Adipocyte (in vitro differentiated cells): ENCODE results near the gene CHRNB1.

Experiments used
- DNase-seq: peaks from one replicate; pipeline ENCODE4 v3.0.0-alpha.2; 2015; ENCODE audit warnings: low read depth
- H3K27me3 ChIP-seq: replicated peaks from 2 replicates; pipeline ENCODE4 v1.7.0; 2013; ENCODE audit warnings: mild to moderate bottlenecking, low read length, moderate library complexity; ENCODE audit not compliant: control insufficient read depth, insufficient read depth
- H3K36me3 ChIP-seq: 2 replicates; pipeline ENCODE4 v1.7.0; 2013; ENCODE audit warnings: low read length, mild to moderate bottlenecking, moderate library complexity; ENCODE audit not compliant: control insufficient read depth, insufficient read depth, severe bottlenecking
- H3K4me1 ChIP-seq: 2 replicates; pipeline ENCODE4 v1.7.0; 2013; ENCODE audit warnings: mild to moderate bottlenecking, low read length, moderate library complexity; ENCODE audit not compliant: control insufficient read depth, insufficient read depth
- H3K4me3 ChIP-seq: 2 replicates; pipeline ENCODE4 v1.7.0; 2013; ENCODE audit warnings: mild to moderate bottlenecking, low read length, moderate library complexity
- H3K9ac ChIP-seq: 2 replicates; pipeline ENCODE4 v1.7.0; 2013; ENCODE audit warnings: mild to moderate bottlenecking, low read length, moderate library complexity
- H3K9me3 ChIP-seq: 2 replicates; pipeline ENCODE4 v1.7.0; 2013; ENCODE audit warnings: mild to moderate bottlenecking, low read length, moderate library complexity; ENCODE audit not compliant: control insufficient read depth

CHRNB1 gene

GRCh38 chr17:7440834-7441195 is 4.0 kb upstream of the CHRNB1 start:
- Histone ChIP-seq H3K27me3 (peaks cover 19% of the 10 kb centered on the region), H3K4me3 (no peak overlapping the region), H3K9ac (no peak overlapping the region), H3K9me3 (no peaks in the 10 kb centered on the region), H3K36me3 (no peaks in the 10 kb centered on the region), H3K4me1 (peaks cover 25% of the 10 kb centered on the region)
- DNase-seq: peak; percentile 43

GRCh38 chr17:7441266-7441665 is 3.6 kb upstream of the CHRNB1 start:
- Histone ChIP-seq H3K9ac (no peak overlapping the region), H3K27me3 (peaks cover 23% of the 10 kb centered on the region), H3K4me1 (peaks cover 24% of the 10 kb centered on the region), H3K36me3 (no peaks in the 10 kb centered on the region), H3K4me3 (no peak overlapping the region), H3K9me3 (no peaks in the 10 kb centered on the region)
- DNase-seq: no peak

- no peak for DNase-seq
- Histone ChIP-seq H3K9ac (no peak overlapping the region), H3K27me3 (peaks cover 30% of the 10 kb centered on the region), H3K4me1 (peaks cover 24% of the 10 kb centered on the region), H3K9me3 (no peaks in the 10 kb centered on the region), H3K36me3 (no peaks in the 10 kb centered on the region), H3K4me3 (no peak overlapping the region)
These were observed 2.7 kb upstream of the CHRNB1 start for GRCh38 chr17:7442142-7442541.

GRCh38 chr17:7443499-7444485 is 1.1 kb upstream of the CHRNB1 start:
- peaks cover 31% of the 10 kb centered on the region for H3K27me3 ChIP-seq
- no peaks in the 10 kb centered on the region for H3K9me3 ChIP-seq
- DNase-seq: peak; percentile 31
- no peak overlapping the region for H3K4me3 ChIP-seq
- H3K9ac ChIP-seq: no peak overlapping the region
- H3K36me3 ChIP-seq: no peaks in the 10 kb centered on the region
- peaks cover 21% of the 10 kb centered on the region for H3K4me1 ChIP-seq

GRCh38 chr17:7445619-7445968 is 733 bp downstream of the CHRNB1 start:
- DNase-seq: no peak
- H3K36me3 ChIP-seq: no peaks in the 10 kb centered on the region
- H3K4me3 ChIP-seq: peak overlapping the region; percentile 70
- no peak overlapping the region for H3K9ac ChIP-seq
- H3K4me1 ChIP-seq: peaks cover 13% of the 10 kb centered on the region
- no peaks in the 10 kb centered on the region for H3K9me3 ChIP-seq
- peaks cover 27% of the 10 kb centered on the region for H3K27me3 ChIP-seq

GRCh38 chr17:7448461-7448860 is 3.6 kb downstream of the CHRNB1 start:
- Histone ChIP-seq H3K36me3 (no peaks in the 10 kb centered on the region), H3K9ac (no peak overlapping the region), H3K4me3 (no peak overlapping the region), H3K9me3 (no peaks in the 10 kb centered on the region), H3K4me1 (peaks cover 7% of the 10 kb centered on the region), H3K27me3 (peaks cover 27% of the 10 kb centered on the region)
- no peak for DNase-seq

GRCh38 chr17:7459961-7460545 is 15.2 kb downstream of the CHRNB1 start:
- DNase-seq: no peak
- Histone ChIP-seq H3K4me3 (no peak overlapping the region), H3K4me1 (peaks cover 14% of the 10 kb centered on the region), H3K9me3 (no peaks in the 10 kb centered on the region), H3K9ac (no peak overlapping the region), H3K36me3 (peaks cover 29% of the 10 kb centered on the region), H3K27me3 (no peaks in the 10 kb centered on the region)

- H3K9ac ChIP-seq: no peak overlapping the region
These were observed 16.2 kb downstream of the CHRNB1 start for GRCh38 chr17:7460850-7461660.

GRCh38 chr17:7462474-7463371 is 17.9 kb downstream of the CHRNB1 start:
- Histone ChIP-seq H3K9ac (no peak overlapping the region), H3K36me3 (peaks cover 34% of the 10 kb centered on the region), H3K4me3 (no peak overlapping the region), H3K4me1 (peaks cover 27% of the 10 kb centered on the region), H3K27me3 (no peaks in the 10 kb centered on the region), H3K9me3 (no peaks in the 10 kb centered on the region)
- DNase-seq: no peak

More at GRCh38 chr17:7460850-7461660, 16.2 kb downstream of the CHRNB1 start:
- Histone ChIP-seq H3K4me3 (no peak overlapping the region), H3K27me3 (no peaks in the 10 kb centered on the region), H3K4me1 (peaks cover 14% of the 10 kb centered on the region), H3K9me3 (no peaks in the 10 kb centered on the region), H3K36me3 (peaks cover 34% of the 10 kb centered on the region)
- DNase-seq: no peak

- no peak overlapping the region for H3K9ac ChIP-seq
- no peak for DNase-seq
- no peaks in the 10 kb centered on the region for H3K27me3 ChIP-seq
- peaks cover 27% of the 10 kb centered on the region for H3K4me1 ChIP-seq
- peaks cover 36% of the 10 kb centered on the region for H3K36me3 ChIP-seq
- no peak overlapping the region for H3K4me3 ChIP-seq
- H3K9me3 ChIP-seq: no peaks in the 10 kb centered on the region
These were observed 18.5 kb downstream of the CHRNB1 start for GRCh38 chr17:7463372-7463846.
